ENCODE measurements around the gene ACTMAP. TPM values are rescaled to one million over a fixed set of nuclear protein-coding genes. Genes with fewer than 3 reads are reported as not detected.

The ACTMAP gene
- total RNA-seq, 4 donors from 2014 or later: 1.3 to 8.3 (median 4.5) TPM

- TF ChIP-seq CTCF (IDR thresholded peaks at IDR 0.05; ENCODE audit: low read depth): no peak
Measured at GRCh38 chr19:40726279-40726678, 24.0 kb downstream of the ACTMAP start.

- TF ChIP-seq CTCF (IDR thresholded peaks at IDR 0.05; ENCODE audit: low read depth): no peak
Measured at GRCh38 chr19:40724855-40725254, 25.4 kb downstream of the ACTMAP start.

GRCh38 chr19:40724315-40724714, 26.0 kb downstream of the ACTMAP start:
- no peak for TF ChIP-seq CTCF (IDR thresholded peaks at IDR 0.05; ENCODE audit: low read depth)

GRCh38 chr19:40723661-40724254, 26.5 kb downstream of the ACTMAP start:
- TF ChIP-seq CTCF (IDR thresholded peaks at IDR 0.05; ENCODE audit: low read depth): no peak

- TF ChIP-seq CTCF (IDR thresholded peaks at IDR 0.05; ENCODE audit: low read depth): no peak
Measured at GRCh38 chr19:40721936-40722661, 28.2 kb downstream of the ACTMAP start.

- no peak for TF ChIP-seq CTCF (IDR thresholded peaks at IDR 0.05; ENCODE audit: low read depth)
Measured at GRCh38 chr19:40721140-40721486, 29.2 kb downstream of the ACTMAP start.

GRCh38 chr19:40719414-40719894, 30.8 kb downstream of the ACTMAP start:
- no peak for TF ChIP-seq CTCF (IDR thresholded peaks at IDR 0.05; ENCODE audit: low read depth)
